Gastrocnemius medialis (tissue), 4 donors: ENCODE data around the gene RRP36. TPM values are rescaled to one million over a fixed set of nuclear protein-coding genes. Genes with fewer than 3 reads are reported as not detected.

ENCODE experiments used
- ATAC-seq, 2 donors: fragments of 150-250 bp; one replicate each; pipeline ENCODE4 v1.9.1; 2016
- DNase-seq, 2 donors: peaks; one replicate each; pipeline ENCODE4 v3.0.0-alpha.2; 2019
- H3K27ac ChIP-seq, 4 donors: fragments of 200-600 bp; sonication (generic); 1 replicate in 1 of 4; 2 replicates in 3 of 4; pipeline ENCODE4 v1.5.1; 2016 to 2018; ENCODE audit warnings: mild to moderate bottlenecking in 2 of 4, moderate library complexity in 1 of 4
- H3K27me3 ChIP-seq, 3 donors: fragments of 200-600 bp; sonication (generic) in 2 of 3; 1 replicate in 1 of 3; 2 replicates in 2 of 3; pipeline versions ENCODE4 v1.5.1 to v1.6.0; 2016 to 2019; ENCODE audit warnings: mild to moderate bottlenecking in 1 of 3, moderate library complexity in 1 of 3
- H3K36me3 ChIP-seq, 2 donors: fragments of 200-600 bp; sonication (generic) in 1 of 2; one replicate each; pipeline ENCODE4 v1.5.1; 2017 to 2018
- H3K4me1 ChIP-seq, 2 donors: fragments of 200-600 bp; sonication (generic) in 1 of 2; one replicate each; pipeline ENCODE4 v1.5.1; 2016 to 2017; ENCODE audit warnings: mild to moderate bottlenecking in 2 of 2
- H3K4me3 ChIP-seq, 4 donors: fragments of 200-600 bp; sonication (generic) in 3 of 4; 1 replicate in 1 of 4; 2 replicates in 3 of 4; pipeline ENCODE4 v1.5.1; 2016 to 2019; ENCODE audit warnings: mild to moderate bottlenecking in 2 of 4
- H3K9me3 ChIP-seq, 3 donors: fragments of 200-600 bp; sonication (generic) in 2 of 3; 1 replicate in 1 of 3; 2 replicates in 2 of 3; pipeline ENCODE4 v1.5.1; 2016 to 2019
- CTCF ChIP-seq, 5 experiments: fragments of 450-650 bp in 3 of 5; fragments of 200-600 bp in 2 of 5; sonication (generic) in 2 of 5; IDR thresholded peaks in 4 of 5; conservative IDR thresholded peaks in 1 of 5; 1 replicate in 4 of 5; 2 replicates in 1 of 5; pipeline ENCODE4 v1.5.1; 2016 to 2019; ENCODE audit warnings: antibody characterized with exemption in 5 of 5, mild to moderate bottlenecking in 3 of 5, moderate library complexity in 3 of 5
- POLR2A ChIP-seq, 2 donors: fragments of 450-650 bp; IDR thresholded peaks; one replicate each; pipeline ENCODE4 v1.6.1; 2017; ENCODE audit warnings: antibody characterized with exemption in 2 of 2, mild to moderate bottlenecking in 2 of 2, moderate library complexity in 2 of 2
- in situ Hi-C, 4 donors: fragments of 200-750 bp; cut with MboI; loops; one replicate each; pipeline versions ENCODE4 v1.15.0 to v1.8.0; 2017; ENCODE audit warnings: low sequenced_read_pairs in 4 of 4
- intact Hi-C: fragments of 100-400 bp; cut with DNase I; formaldehyde crosslinking; loops from one replicate; pipeline ENCODE4 v1.15.1; 2023; ENCODE audit warnings: low total_unique reads
- total RNA-seq, 4 donors: library from RNA; depleted of rRNA; stranded (reverse); fragments of >200 nt; gene quantifications; one replicate each; pipeline versions ENCODE4 v1.1.0 to v1.2.3, GENCODE V29; 2016

The RRP36 gene
- total RNA-seq, 4 donors from 2014 or later, result 37.7 to 64.3 (median 51.0) TPM

DNA sequence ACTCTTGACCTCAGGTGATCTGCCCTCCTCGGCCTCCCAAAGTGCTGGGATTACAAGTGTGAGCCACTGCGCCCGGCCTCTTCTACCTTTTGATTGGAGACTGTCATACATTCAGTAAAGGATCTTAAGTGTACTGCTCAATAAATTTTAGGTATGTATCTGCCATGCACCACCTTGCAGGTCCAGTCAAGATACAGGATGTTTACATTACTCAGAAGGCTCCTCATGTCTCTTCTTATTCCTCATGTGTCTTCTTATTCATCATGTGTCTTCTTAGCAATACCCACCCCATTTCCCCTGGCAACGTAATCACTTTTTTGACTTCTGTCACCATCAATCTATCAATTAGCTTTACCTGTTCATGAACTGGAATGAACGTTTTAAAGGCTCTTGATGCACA is 15.6 kb upstream of the RRP36 start:
- no peaks in the 10 kb centered on the region for H3K27me3 ChIP-seq
- H3K4me1 ChIP-seq, result peaks cover 6% of the 10 kb centered on the region in 2 donors
- in situ Hi-C loops (no loop called here), intact Hi-C loops (no loop called here)
- no peak for DNase-seq
- no peaks in the 10 kb centered on the region for H3K9me3 ChIP-seq
- ATAC-seq, result no peak
- H3K4me3 ChIP-seq, result no peak overlapping the region
- H3K36me3 ChIP-seq, result peaks cover 0 to 44% of the 10 kb centered on the region in 2 donors
- TF ChIP-seq POLR2A (IDR thresholded peaks at IDR 0.05) (no peak), CTCF (IDR thresholded peaks at IDR 0.05 in 4 of 5, conservative IDR thresholded peaks at IDR 0.05 in 1 of 5) (no peak)
- H3K27ac ChIP-seq, result no peak overlapping the region

DNA sequence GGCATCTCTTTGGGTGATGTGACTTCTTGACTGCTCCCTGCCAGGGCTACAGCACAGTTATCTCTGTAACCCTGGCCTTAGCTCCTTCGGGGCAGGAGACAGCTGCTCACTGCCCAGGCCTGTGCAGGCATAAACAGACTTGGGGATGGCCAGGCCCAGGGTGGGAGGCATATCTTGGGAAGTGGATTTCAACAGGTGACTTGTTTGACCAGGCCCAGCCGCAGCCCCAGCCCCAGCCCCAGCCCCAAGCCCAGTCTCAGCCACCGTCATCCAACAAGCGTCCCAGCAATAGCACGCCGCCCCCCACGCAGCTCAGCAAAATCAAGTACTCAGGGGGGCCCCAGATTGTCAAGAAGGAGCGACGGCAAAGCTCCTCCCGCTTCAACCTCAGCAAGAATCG is 15.2 kb upstream of the RRP36 start:
- Histone ChIP-seq H3K36me3 (peaks cover 0 to 48% of the 10 kb centered on the region in 2 donors), H3K9me3 (no peaks in the 10 kb centered on the region), H3K27me3 (no peaks in the 10 kb centered on the region), H3K4me3 (no peak overlapping the region), H3K4me1 (peaks cover 6% of the 10 kb centered on the region in 2 donors), H3K27ac (no peak overlapping the region)
- no peak for TF ChIP-seq POLR2A (IDR thresholded peaks at IDR 0.05)
- TF ChIP-seq CTCF (IDR thresholded peaks at IDR 0.05 in 4 of 5, conservative IDR thresholded peaks at IDR 0.05 in 1 of 5), result no peak
- DNase-seq, result no peak
- no peak for ATAC-seq
- in situ Hi-C loops (no loop called here), intact Hi-C loops (no loop called here)

DNA sequence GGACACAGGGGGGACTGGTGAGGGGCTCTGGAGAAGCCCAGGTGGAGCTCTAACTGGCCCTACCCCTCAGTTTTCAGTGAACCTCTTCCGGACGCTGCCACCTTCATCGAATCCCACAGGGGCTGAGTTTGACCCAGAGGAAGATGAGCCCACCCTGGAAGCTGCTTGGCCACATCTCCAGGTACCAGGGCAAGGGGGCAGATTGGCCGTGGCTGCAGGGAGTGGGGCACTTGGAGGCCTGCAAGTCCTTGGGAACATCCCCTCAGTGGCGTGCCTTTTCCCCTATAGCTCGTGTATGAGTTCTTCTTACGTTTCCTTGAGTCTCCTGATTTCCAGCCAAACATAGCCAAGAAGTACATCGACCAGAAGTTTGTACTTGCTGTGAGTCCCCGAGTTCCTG is 14.3 kb upstream of the RRP36 start:
- TF ChIP-seq POLR2A (IDR thresholded peaks at IDR 0.05) (no peak), CTCF (IDR thresholded peaks at IDR 0.05 in 4 of 5, conservative IDR thresholded peaks at IDR 0.05 in 1 of 5) (no peak)
- no peak for DNase-seq
- in situ Hi-C loops (no loop called here), intact Hi-C loops (no loop called here)
- Histone ChIP-seq H3K27me3 (no peaks in the 10 kb centered on the region), H3K4me1 (peaks cover 6% of the 10 kb centered on the region in 2 donors), H3K4me3 (no peak overlapping the region), H3K27ac (no peak overlapping the region), H3K36me3 (peaks cover 0 to 57% of the 10 kb centered on the region in 2 donors), H3K9me3 (no peaks in the 10 kb centered on the region)
- no peak for ATAC-seq

DNA sequence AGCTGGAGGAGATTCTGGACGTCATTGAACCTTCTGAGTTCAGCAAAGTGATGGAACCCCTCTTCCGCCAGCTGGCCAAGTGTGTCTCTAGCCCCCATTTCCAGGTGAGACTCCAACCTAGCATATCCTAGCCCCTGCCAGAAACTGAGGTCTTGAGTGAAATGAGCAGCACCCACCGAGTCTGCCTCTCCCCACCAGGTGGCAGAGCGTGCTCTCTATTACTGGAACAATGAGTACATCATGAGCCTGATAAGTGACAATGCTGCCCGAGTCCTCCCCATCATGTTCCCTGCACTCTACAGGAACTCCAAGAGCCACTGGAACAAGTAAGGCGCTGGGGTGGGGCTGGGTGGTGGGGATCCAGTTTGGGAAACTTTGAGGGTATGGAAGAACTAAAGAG is 12.3 kb upstream of the RRP36 start:
- intact Hi-C loops (loop anchor here (2.0 kb wide), 1 partner anchor 134 kb away; no protein-coding TSS in a partner anchor), in situ Hi-C loops (no loop called here)
- DNase-seq, result peak in 1 of 2 donors; percentile 59
- TF ChIP-seq CTCF (IDR thresholded peaks at IDR 0.05 in 4 of 5, conservative IDR thresholded peaks at IDR 0.05 in 1 of 5) (peak in 4 of 5 experiments; percentile 46 to 56 (median 52)), POLR2A (IDR thresholded peaks at IDR 0.05) (no peak)
- H3K9me3 ChIP-seq, result no peaks in the 10 kb centered on the region
- no peaks in the 10 kb centered on the region for H3K27me3 ChIP-seq
- peak overlapping the region in 1 of 4 donors; percentile 27 for H3K27ac ChIP-seq
- peaks cover 15 to 20% of the 10 kb centered on the region in 2 donors for H3K4me1 ChIP-seq
- ATAC-seq, result no peak
- peaks cover 0 to 58% of the 10 kb centered on the region in 2 donors for H3K36me3 ChIP-seq
- H3K4me3 ChIP-seq, result no peak overlapping the region

- in situ Hi-C loops, result loop anchor here in 1 of 4 donors (10.0 kb wide), 1 partner anchor 446 kb away; the partner anchor contains the start of gene UBR2
- H3K4me1 ChIP-seq, result peaks cover 27 to 31% of the 10 kb centered on the region in 2 donors
- DNase-seq, result no peak
- TF ChIP-seq CTCF (IDR thresholded peaks at IDR 0.05 in 4 of 5, conservative IDR thresholded peaks at IDR 0.05 in 1 of 5) (no peak), POLR2A (IDR thresholded peaks at IDR 0.05) (no peak)
- no peaks in the 10 kb centered on the region for H3K27me3 ChIP-seq
- intact Hi-C loops, result loop anchor here (10.0 kb wide), 2 partner anchors 796 to 1276 kb away; partner anchors contain the start of genes MRPS10 and TFEB
- no peak overlapping the region for H3K4me3 ChIP-seq
- peaks cover 0 to 58% of the 10 kb centered on the region in 2 donors for H3K36me3 ChIP-seq
- no peak for ATAC-seq
- H3K9me3 ChIP-seq, result no peaks in the 10 kb centered on the region
- H3K27ac ChIP-seq, result no peak overlapping the region
These were observed 10.2 kb upstream of the RRP36 start for GRCh38 chr6:43011207-43011606.
